Lower lobe of right lung (tissue), 2 donors: ENCODE measurements around the gene PCDHB16. TPM values are rescaled to one million over a fixed set of nuclear protein-coding genes. Genes with fewer than 3 reads are reported as not detected.
"Not testable (repeated sequence)": the region's sequence is repeated elsewhere in the genome, so short reads cannot be mapped to it uniquely, and the experiment has no call there.

Experiments
- ATAC-seq, 2 donors: fragments of 200-7000 bp; cut with Tn5 transposase; one replicate each; pipeline ENCODE4 v1.9.1; 2020 to 2022; ENCODE audit warnings: mild to moderate bottlenecking in 2 of 2, moderate library complexity in 2 of 2
- DNase-seq: peaks from one replicate; pipeline ENCODE4 v3.0.0-alpha.2; 2020
- H3K27ac ChIP-seq: fragments of 200-600 bp; one replicate; pipeline ENCODE4 v1.8.0; 2022
- H3K27me3 ChIP-seq: fragments of 200-600 bp; one replicate; pipeline ENCODE4 v1.8.0; 2022; ENCODE audit warnings: low read depth
- H3K36me3 ChIP-seq: fragments of 200-600 bp; one replicate; pipeline ENCODE4 v1.8.0; 2022; ENCODE audit warnings: mild to moderate bottlenecking
- H3K4me1 ChIP-seq: fragments of 200-600 bp; one replicate; pipeline ENCODE4 v1.8.0; 2022
- H3K4me3 ChIP-seq: fragments of 200-600 bp; one replicate; pipeline ENCODE4 v1.8.0; 2022; ENCODE audit warnings: mild to moderate bottlenecking
- H3K9me3 ChIP-seq: fragments of 200-600 bp; one replicate; pipeline ENCODE4 v1.8.0; 2022
- CTCF ChIP-seq: fragments of 200-600 bp; IDR thresholded peaks from one replicate; pipeline ENCODE4 v1.8.0; 2022; ENCODE audit warnings: antibody characterized with exemption, mild to moderate bottlenecking
- intact Hi-C: fragments of 100-400 bp; cut with DNase I; formaldehyde crosslinking; loops from one replicate; pipeline ENCODE4 v1.11.0; 2022
- total RNA-seq: library from RNA; stranded (reverse); fragmentation: NEBNext Ultra II Directional; extraction: Animal tissue kit (Norgen Biotek cat#: 25700); gene quantifications from one replicate; pipeline ENCODE4 v1.2.1, GENCODE V29; 2021
- donor health status: DM: no; HTN: yes; CAD: no; lungs with severe emphysema.

PCDHB16 gene
- total RNA-seq, 1 donor from 2014 or later: 2.6 TPM

GRCh38 chr5:141196363-141196762, 14.2 kb downstream of the PCDHB16 start:
- no peak for DNase-seq
- Histone ChIP-seq H3K4me3 (no peak overlapping the region), H3K9me3 (peaks cover 59% of the 10 kb centered on the region), H3K27ac (no peak overlapping the region), H3K36me3 (no peaks in the 10 kb centered on the region), H3K27me3 (no peaks in the 10 kb centered on the region), H3K4me1 (no peaks in the 10 kb centered on the region)
- TF ChIP-seq CTCF: no peak
- intact Hi-C loops: no loop called here
- no peak for ATAC-seq

- Histone ChIP-seq H3K36me3 (no peaks in the 10 kb centered on the region), H3K4me1 (no peaks in the 10 kb centered on the region), H3K27me3 (no peaks in the 10 kb centered on the region), H3K9me3 (peaks cover 57% of the 10 kb centered on the region), H3K4me3 (no peak within 1 kb of the TSS), H3K27ac (no peak within 1 kb of the TSS)
- intact Hi-C loops: no loop called here
- DNase-seq: no peak
- TF ChIP-seq CTCF: no peak
- no peak for ATAC-seq
Observed at GRCh38 chr5:141199359-141200235, 17.4 kb downstream of the PCDHB16 start, which contains the start of gene PCDHB11. TSS of gene PCDHB11 (plus strand) at chr5:141199627. CDS start at chr5:141199775, 148 bp downstream.

- H3K4me3 ChIP-seq, H3K27me3 ChIP-seq, DNase-seq, ATAC-seq, H3K4me1 ChIP-seq, intact Hi-C loops, H3K27ac ChIP-seq, H3K36me3 ChIP-seq: not testable (repeated sequence)
- H3K9me3 ChIP-seq: peaks cover 57% of the 10 kb centered on the region
Observed at GRCh38 chr5:141201126-141201525, 18.9 kb downstream of the PCDHB16 start.

DNA sequence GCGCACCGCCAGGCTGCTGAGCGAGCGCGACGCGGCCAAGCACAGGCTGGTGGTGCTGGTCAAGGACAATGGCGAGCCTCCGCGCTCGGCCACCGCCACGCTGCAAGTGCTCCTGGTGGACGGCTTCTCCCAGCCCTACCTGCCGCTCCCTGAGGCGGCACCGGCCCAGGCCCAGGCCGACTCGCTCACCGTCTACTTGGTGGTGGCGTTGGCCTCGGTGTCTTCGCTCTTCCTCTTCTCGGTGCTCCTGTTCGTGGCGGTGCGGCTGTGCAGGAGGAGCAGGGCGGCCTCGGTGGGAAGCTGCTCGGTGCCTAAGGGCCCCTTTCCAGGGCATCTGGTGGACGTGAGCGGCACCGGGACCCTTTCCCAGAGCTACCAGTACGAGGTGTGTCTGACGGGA, 19.5 kb downstream of the PCDHB16 start:
- H3K27me3 ChIP-seq, ATAC-seq, H3K36me3 ChIP-seq, H3K4me1 ChIP-seq, intact Hi-C loops, DNase-seq, H3K27ac ChIP-seq, H3K4me3 ChIP-seq: not testable (repeated sequence)
- peaks cover 52% of the 10 kb centered on the region for H3K9me3 ChIP-seq

GRCh38 chr5:141208478-141208877, 26.3 kb downstream of the PCDHB16 start, which contains the start of gene PCDHB12:
TSS of gene PCDHB12 (plus strand) at chr5:141208719. CDS start at chr5:141208908, 189 bp downstream.
- peak; percentile 17 for TF ChIP-seq CTCF
- no peaks in the 10 kb centered on the region for H3K4me1 ChIP-seq
- peaks cover 4% of the 10 kb centered on the region for H3K27me3 ChIP-seq
- peak within 1 kb of the TSS; percentile 11 for H3K4me3 ChIP-seq
- peaks cover 23% of the 10 kb centered on the region for H3K9me3 ChIP-seq
- intact Hi-C loops: no loop called here
- no peak for ATAC-seq
- DNase-seq: no peak
- no peak within 1 kb of the TSS for H3K27ac ChIP-seq
- no peaks in the 10 kb centered on the region for H3K36me3 ChIP-seq

DNA sequence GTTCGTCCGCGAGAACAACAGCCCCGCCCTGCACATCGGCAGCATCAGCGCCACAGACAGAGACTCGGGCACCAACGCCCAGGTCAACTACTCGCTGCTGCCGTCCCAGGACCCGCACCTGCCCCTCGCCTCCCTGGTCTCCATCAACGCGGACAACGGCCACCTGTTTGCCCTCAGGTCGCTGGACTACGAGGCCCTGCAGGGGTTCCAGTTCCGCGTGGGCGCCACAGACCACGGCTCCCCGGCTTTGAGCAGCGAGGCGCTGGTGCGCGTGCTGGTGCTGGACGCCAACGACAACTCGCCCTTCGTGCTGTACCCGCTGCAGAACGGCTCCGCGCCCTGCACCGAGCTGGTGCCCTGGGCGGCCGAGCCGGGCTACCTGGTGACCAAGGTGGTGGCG, 28.1 kb downstream of the PCDHB16 start:
- peaks cover 19% of the 10 kb centered on the region for H3K9me3 ChIP-seq
- H3K27ac ChIP-seq, H3K36me3 ChIP-seq, H3K4me1 ChIP-seq, DNase-seq, ATAC-seq, H3K4me3 ChIP-seq, intact Hi-C loops, H3K27me3 ChIP-seq: not testable (repeated sequence)

GRCh38 chr5:141210849-141211248, 28.7 kb downstream of the PCDHB16 start:
- DNase-seq, H3K27me3 ChIP-seq, intact Hi-C loops, H3K27ac ChIP-seq, H3K4me3 ChIP-seq, H3K4me1 ChIP-seq, ATAC-seq, H3K36me3 ChIP-seq: not testable (repeated sequence)
- peaks cover 22% of the 10 kb centered on the region for H3K9me3 ChIP-seq
